Central memory CD4-positive, alpha-beta T cell (primary cell): Measurements from ENCODE around the gene AAR2.

Source experiments
- DNase-seq: peaks from one replicate; pipeline ENCODE4 v3.0.0; 2022
- total RNA-seq, 3 experiments: gene quantifications; one replicate each; lab custom pipeline; 2026; lab: John Stamatoyannopoulos, UW

Gene AAR2, protein sequence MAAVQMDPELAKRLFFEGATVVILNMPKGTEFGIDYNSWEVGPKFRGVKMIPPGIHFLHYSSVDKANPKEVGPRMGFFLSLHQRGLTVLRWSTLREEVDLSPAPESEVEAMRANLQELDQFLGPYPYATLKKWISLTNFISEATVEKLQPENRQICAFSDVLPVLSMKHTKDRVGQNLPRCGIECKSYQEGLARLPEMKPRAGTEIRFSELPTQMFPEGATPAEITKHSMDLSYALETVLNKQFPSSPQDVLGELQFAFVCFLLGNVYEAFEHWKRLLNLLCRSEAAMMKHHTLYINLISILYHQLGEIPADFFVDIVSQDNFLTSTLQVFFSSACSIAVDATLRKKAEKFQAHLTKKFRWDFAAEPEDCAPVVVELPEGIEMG
- 22.4 to 86.8 (median 46.2) reads per million in 3 experiments for total RNA-seq

DNA sequence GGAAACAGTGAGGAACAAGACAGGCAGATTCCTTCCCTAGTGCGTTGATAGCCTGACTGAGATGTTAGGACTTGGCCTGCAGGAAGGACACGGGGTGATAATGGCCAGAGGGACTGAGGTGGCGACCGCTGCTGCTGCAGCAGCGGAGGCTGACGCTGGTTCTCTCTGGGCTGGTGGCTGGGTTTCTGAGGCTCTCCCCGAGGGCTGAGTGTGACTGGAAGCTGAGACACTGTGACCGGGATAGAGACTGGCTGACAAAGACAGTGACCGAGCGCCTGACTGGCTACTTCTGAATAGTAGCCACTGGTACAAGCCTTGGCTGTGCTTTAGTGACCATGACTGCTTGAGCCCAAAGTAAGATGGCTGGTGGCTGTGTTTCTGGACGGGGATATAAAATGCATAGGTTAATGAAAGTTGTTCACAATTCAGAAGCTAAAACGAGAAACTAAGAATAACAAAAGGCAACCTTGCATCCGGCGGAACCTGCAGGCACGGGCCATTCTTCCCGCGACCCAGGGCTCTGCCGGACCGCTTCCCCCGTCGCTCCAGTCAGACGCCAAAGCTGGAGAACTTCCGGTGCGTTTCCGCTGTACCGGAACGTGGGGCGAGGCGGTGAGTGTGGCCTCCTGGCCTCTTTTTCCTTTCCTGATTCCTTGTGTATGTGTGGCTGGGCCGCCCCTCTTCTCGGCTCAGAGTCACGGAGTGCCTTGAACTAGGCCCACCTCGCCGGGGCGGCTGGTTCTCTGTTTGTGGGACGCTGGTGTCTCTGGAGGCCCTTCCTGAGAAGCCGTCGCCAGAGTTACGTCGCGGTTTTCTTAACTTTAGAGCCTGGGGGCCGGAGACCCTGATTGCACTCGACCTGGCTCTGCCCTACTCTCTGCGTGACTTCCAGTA lies at the start of gene AAR2:
Gene AAR2 (plus strand): TSS at position 587 of the 894 bp plus-strand sequence. CDS start 3,391 bp downstream, outside the sequence.
- peak; percentile 65 for DNase-seq

DNA sequence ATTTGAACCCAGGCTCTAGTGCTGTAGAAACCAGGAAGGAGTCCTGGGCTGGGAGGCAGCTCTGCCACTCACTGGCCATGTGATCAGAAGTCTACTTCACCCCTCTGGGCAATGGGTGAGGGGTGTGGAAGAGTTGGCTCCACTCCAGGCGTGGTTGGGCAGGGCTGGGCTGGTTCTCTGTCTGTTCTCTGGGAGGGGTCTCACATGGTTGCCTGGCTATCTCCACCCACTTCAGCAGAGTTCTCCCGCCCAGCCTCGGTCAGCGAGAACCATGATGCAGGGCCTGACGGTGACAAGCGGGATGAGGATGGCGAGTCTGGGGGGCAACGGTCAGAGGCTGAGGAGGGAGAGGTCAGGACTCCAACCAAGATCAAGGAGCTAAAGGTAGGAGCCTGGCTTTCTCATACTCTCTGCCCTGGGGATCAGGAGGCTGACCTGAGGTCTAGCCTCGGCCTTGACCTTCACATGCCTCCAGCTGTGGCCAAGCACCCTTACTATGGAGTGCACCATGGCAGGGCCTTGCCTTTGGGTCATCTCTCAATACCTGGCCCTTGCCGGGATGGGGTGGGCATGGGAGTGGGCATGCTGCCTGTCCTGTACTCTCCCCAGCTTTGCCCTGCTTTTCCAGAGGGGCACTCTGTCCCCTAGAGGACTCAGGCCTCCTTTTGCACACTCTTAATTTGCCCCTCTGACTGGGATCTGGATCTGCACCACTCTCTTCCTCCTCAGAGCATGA lies 42.1 kb upstream of the AAR2 start:
- no peak for DNase-seq

DNA sequence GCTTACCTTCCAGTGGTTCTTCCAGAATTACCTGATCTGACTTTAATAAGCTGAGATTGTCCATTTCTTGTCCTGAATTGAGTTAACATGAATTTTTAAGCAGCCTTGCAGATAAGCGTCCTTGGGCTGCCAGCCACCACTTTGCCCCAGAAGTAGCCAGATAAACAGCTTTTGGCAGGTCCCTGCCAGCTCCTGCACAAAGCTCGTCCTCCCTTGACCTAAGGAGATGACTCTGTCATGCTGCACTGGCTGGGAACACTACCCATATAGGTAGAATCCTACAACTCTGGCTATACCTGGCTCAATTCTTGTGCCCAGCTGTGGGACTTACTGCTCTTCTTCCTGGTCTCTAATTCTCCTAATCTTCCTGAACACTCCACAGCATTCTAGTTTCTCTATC lies 39.6 kb upstream of the AAR2 start:
- no peak for DNase-seq

DNA sequence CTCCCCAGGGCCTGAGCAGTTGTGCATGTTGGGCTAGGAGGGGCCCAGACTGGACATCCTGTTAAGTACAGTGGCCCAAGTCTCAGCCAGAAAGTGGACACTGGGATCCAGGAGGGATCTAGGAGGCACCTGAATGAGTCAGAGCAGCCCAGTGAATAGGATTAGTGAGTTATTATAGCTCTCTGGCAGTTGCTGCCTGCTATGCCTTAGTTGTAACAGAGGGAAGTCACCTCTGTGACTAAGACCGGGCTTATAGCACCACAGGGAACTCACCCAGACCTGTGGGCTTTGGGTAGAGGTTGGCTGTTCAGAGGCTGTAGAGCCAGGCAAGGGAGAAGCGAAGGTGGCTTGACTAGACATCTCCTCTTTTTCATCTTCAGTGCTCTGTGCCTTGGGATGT lies 39.0 kb upstream of the AAR2 start:
- DNase-seq, result no peak

DNA sequence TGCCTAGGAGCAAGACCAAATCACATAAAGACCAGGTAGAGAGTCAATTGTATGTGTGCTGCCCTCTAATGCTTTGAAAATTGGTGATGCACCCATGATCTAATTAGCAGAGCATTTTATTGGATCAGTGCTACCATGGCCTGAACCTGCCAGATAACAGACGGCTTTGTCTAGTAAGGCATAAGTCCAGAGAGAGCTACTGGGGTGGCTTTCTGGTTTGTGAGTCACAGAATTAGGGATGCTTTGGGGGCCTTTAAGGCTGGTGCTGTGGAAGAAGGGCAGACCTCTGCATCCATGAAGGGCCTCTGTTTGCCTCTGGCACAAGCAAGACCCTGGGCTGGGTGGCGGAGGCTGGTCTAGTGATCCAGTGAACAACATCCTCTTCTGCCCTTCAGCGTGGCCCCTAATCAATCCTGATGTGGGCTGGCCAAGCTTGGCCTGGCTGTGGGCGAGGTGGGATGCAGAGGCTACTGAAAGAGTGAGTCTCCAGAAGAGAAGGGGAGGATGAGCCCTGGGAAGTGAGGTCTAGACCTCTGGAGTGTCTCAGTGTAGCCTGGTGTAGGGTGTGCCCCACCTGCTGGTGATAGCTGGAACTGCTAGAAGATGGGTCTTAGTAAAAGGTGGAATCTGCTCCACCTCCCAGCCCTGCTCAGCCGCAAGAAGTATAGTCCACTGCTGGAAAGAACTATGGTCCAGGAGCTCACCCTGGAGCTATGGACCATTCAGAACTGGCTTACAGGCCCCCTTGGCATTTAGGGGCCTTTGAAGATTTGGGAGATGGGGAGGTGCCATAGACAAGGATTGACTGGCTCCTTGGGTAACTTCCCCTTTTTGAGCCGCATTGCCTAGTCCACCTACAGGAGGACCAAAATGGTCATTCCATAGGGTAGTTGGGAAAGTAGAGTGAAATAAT lies 36.7 kb upstream of the AAR2 start:
- peak; percentile 48 for DNase-seq

DNA sequence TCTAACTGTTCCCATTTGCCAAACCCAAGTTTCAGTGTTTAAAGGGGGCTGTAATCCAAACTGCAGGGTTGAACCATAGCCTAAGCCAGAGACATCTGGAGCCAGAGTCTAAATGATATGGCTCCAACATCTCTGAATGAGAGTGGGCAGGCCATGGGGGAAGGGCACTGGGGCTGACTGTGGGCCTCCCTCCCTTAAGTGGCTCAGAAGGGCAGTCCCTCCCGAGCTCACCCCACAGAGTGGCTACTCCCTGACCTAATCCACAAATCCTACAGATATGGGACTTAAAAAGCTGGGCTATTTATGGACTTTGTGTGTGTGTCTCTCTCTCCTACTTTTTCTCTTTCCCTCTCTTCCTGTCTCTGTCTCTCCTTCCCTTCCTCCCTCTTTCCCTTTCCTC lies 35.8 kb upstream of the AAR2 start:
- no peak for DNase-seq

DNA sequence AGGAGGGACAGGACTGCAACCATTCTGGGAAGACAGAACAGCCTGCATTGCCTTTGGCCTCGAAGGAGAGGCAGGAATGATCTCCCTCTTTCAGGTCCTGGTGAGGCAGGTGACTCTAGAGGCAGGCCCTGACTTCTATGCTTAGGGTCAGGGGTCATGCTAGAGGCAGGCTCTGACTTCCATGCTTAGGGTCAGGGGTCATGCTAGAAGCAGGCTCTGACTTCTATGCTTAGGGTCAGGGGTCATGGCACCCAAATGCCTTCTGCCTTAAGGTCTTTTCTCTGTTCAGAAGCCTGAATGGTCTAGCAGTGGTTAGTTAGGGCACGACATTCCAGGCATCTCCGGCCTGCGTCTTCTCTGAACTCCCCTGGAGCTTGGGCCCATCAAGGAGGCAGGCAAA lies 35.1 kb upstream of the AAR2 start:
- no peak for DNase-seq

DNA sequence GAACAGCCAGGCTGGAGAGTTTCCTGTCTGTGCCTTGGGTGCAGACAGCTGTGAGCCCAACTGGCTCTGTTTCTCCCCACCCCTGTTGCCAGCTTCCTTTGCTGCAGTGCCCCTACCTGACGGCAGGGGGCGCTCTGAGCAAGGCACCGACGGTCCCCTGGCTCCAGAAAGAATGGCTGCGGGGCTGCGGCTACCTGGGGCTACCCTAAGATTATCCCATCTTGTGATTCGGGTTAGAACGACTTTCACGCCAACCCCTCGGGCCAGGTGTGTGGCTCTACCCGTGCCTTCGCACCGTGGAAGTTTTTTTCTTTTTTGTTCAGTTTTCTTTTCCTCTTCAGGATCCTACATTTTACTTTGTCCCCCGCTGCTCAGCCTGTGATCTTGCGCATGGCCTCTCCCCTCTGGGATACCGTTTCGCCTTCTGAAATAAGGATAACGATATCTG lies 33.4 kb upstream of the AAR2 start:
- peak; percentile 62 for DNase-seq

DNA sequence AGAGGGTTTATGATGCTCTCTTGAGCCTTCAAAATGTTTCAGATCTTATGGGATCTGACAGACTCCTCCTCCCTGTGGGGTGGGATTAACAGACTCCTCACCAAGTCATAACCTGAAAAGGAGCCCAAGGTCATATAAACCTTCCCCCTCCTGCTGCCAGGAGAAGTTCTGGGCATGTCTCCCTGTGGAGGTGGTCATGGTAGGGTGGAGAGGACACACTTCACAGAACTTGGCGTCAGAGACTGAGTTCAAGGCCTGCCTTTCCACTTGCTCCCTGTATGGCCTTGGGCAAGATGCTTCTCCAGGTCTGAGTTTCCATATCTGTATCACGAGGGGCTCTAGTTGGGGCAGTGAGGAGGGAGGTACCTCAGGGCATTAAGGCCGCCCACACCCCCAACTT lies 32.4 kb upstream of the AAR2 start:
- no peak for DNase-seq

DNA sequence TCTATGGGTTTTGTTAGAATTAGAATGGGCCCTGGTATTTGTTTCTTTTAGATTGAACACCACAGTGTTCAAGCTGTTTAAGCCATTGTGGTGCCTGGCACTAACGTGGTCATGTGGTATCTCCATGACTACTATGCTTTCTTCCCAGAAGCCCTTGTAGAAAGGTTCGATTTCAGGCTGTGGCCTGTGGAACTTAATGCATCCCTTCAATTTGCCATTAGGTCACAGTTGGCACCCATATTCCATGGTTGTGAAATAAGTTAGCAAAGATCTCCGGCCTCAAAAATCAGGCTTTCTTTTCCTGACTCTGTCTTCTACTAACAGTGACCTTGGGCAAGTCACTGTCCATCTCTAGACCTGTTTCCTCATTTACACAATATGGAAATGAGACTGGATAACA lies 31.3 kb upstream of the AAR2 start:
- no peak for DNase-seq

DNA sequence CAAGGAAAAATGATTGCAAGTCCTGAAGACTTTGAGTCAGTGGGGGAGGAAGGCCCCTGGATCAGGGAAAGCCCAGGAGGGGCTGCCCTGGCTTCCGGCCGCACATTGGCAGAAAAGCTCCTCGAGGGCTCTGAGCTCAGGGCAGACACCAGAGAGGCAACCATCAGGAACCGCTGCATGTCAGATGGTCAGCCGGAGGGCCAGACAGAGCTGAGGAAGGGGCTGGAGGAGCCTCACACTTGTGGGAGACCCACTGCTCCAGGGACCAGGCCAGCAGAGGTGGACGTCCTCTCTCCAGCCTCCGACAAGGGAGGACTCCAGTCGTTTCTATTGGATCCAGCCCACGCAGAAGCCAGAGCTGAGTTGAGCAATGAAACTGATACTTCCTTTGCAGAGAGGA lies 30.2 kb upstream of the AAR2 start:
- no peak for DNase-seq

DNA sequence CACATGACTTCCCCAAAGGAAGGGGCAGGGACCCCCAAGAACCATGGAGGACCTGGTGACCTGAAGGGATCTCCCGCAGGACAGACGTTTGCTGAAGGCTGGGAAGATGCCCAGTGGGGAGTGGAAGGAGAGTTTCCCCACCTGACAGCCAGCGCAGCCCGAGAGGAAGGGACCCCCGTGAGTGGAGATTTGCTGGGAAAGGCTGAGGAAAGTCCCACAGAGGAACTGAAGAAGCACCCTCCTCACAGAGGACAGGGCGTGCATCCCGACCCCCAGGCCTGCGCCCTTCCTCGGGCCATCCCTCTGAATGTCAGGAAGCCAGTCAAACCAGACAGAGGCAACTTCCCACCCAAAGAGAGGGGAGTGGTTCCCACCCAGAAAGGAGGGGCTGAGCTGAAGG lies 29.6 kb upstream of the AAR2 start:
- DNase-seq, result no peak

DNA sequence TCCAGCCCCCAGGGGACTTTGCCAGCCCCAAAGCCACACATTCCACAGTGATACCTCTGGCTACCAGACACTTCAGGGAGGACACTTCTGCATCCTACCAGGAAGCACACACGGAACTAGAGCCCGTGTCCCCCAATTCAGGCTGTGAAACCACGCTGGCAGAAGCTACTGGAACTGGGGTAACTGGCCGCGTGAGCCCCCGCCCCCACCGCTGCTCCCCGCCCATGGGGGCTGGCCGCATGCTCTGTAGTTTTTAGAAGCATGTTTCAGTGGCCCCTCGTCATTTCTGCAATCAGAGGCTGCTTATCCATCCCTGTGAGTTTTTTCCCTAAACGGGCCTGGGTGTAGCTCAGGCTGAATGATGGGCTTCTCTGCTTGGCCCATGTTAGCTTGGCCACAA lies 28.7 kb upstream of the AAR2 start:
- no peak for DNase-seq

DNA sequence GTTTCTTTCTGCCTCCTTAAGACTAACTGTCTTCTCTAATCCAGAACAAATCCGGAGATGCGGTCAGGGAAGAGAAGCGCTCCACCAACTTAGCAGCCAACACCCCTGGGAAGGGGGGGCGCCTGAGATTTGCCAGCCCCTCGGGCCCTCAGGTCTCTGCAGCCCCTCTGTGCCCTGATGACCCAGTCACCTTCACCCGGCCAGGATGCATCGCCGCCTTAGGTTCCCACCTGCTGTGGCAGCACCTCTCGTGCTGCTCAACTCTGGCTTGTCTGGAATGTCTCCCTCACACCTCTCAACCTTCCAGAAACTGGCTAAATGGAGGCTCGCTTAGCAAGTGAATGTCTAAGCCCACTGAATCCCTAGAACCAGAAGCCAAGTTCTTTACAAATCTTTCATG lies 28.0 kb upstream of the AAR2 start:
- no peak for DNase-seq

DNA sequence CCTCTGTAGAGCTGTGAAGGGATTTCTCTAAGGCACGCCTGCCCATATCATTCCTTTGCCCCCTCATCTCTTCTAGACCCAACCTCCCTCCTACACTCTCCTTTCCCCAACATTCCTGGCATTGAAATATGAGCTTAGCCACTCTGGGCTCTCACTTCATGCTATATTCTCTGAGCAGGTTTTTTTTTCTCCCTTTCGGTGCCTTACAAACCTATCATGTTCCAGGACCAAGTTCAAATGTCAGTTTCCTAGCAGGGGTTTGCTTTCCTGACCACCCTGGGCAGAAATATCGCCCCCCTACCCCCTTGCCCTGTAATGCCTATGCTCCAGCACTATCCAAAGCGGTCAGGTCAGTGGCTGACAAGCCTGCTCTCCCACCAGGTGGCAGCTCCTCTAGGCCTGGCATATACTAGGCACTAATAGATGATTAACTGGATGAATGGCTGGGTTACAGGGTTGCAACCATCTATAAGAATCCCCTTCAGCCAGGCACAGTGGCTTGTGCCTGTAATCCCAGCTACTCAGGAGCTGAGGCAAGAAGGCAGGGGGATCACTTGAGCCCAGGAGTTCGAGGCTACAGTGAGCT lies 25.7 kb upstream of the AAR2 start:
- no peak for DNase-seq

DNA sequence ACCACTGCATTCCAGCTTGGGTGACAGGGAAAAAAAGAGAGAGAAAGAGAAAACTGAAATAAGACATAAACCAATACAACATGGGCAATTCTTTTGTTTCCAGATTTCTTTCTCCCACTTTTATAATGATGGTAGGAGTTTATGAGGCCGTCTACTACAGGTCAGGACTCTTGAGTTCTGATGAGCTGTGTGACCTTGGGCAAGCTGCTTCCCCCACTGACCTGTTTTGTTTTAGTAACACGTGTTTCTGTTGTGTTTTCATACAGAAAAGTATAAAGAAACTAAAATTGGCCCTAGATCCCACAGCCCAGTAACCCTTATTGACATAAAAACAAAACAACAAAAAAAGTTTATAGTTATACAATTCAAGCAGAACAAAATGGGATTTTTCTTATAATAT lies 22.9 kb upstream of the AAR2 start:
- no peak for DNase-seq

DNA sequence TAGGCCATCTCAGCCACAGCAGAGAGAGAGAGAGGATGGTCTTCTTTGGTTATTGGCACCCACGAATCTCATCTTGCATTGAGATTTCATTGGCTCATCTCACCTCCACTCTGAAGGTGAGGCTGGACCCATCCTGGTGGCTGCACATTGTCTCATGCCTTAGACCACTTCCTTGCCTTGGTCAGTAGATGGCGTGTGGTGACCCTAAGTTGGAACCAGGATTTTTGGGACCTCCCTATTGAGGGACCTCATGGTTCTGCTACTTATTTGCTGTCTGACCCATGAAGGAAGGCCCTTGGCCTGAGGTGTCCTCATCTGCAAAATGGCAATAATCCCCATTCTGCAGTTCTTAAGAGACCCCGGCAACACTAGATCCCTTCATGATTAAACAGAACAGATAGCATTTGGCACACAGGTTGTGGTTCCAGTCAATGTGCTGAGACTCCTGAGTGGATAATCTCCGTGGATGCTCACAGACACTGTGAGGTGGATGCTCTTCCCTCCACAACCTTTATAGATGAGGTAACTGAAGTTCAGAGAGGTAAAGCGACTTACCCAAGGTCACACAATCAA lies 21.5 kb upstream of the AAR2 start:
- no peak for DNase-seq

DNA sequence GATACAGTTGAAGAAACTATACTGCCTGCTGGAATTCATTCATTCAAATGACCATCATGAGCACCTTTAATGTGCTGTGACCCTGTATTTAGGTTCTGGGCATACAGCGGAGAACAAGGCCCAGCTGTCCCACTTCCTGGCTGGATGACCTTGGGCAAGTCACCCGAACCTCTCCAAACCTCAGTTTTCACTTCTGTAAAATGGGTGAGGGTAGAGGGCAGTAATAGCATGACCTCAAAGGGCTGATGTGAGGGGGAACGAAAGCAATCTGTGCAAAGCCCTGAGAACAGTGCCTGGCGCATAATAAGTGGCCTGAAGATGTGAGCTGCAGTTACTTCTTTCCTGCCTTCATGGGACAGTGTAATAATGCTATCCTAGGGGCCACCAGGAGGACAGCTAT lies 20.5 kb upstream of the AAR2 start:
- no peak for DNase-seq

DNA sequence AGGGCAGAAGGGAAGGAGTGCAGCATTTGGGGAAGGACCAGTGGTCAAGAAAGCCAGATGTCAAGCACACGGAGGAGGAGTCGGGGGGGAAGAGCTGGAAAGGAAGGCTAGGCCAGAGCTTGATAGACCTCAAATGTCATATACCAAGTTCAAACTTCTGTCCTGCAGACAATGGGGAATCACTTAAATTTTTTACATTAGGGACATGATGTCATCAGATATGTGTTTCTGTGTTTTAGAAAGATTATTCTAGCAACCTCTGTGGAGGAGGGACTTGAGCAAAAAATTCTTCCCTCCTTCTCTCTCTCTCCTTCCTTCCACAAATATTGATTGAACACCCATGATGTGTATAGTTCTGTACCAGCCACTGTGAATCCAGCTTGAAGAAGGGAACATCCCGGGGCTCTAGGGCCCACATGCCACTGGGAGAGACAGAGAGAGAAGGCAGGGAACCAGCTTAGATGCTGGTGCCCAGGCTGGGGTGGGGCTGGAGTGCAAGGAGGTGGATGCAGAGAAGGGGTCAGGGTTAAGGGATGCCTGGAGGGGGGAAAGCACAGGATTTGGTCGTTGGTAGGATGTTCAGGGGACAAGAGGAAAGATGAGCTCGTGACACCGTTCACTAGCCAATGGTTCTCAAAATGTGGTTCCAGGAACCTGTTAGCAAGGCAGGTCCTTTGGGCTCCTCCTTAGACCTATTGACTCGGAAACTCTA lies 19.8 kb upstream of the AAR2 start:
- no peak for DNase-seq

DNA sequence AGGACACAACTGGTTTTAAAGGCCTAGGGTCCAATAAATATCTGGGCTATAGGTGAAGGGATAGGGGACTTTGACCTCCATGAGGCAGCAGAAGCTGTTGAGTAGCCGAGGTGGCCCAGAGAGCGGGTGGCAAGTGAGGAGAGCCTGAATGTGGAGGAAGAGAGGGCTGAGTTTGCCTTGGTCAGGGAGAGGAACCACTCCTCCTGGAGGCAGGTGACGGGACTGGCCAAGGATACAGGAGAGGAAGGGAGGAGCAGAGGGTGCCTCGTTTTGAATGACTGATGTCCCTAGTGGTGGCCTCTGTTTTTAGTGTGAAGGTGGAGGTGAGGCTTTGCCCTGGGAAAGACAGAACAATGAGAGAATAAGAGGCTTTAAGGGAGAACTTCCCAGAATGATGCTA lies 19.1 kb upstream of the AAR2 start:
- no peak for DNase-seq
